Measurements from ENCODE around the gene CACNA1A.
A peak's percentile ranks its signal among the peaks of the same experiment; 100 is the strongest.

The CACNA1A gene

GRCh38 chr19:13164343-13165161, 341.7 kb downstream of the CACNA1A start:
- peaks cover 46% of the 10 kb centered on the region for H3K4me1 Mint-ChIP-seq
- H3K9me3 Mint-ChIP-seq, result no peaks in the 10 kb centered on the region
- no peak for ATAC-seq (ENCODE audit: low read depth)
- H3K27ac Mint-ChIP-seq, result peak overlapping the region; percentile 92
- H3K36me3 Mint-ChIP-seq, result no peaks in the 10 kb centered on the region
- H3K4me3 Mint-ChIP-seq, result peak overlapping the region; percentile 50
- no peak for DNase-seq (ENCODE audit: low spot score in 2 of 2)
- H3K27me3 Mint-ChIP-seq, result no peaks in the 10 kb centered on the region

DNA sequence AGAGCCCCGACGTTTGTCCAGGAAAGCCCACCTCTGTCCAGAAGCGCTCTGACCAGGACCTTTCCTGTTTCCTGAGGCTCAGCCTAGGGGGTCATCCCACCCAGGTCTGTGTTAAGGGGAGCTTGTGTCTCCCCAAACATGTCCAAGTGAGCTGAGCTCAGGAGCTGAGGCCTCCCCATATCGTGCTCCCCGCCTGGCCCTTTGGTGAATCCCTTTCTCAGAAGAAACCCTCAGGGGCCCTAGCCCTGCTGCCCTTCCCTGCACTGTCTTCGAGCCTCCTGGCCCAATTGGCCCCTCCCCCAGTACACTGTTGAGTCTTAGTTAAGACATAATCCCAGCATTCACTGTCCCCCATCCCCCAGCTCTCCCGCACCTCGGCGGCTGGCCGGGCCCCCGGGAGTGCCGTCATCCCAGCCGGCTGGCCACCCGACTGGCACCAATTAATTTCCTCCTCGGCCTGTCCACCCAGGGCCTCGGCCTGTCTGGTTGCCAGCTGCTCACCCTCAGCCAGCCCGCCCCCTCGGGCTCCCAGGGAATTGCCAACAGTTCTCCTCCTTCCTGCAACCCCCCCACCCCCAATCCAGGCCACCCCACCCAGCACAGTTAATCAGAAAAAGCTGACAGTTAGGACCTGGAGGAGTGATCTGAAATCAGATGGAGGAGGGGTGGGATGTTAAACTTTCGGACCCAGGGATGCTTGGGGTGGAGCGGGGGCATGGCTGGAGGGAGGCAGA, 342.5 kb downstream of the CACNA1A start:
- Mint-ChIP-seq H3K27me3 (no peaks in the 10 kb centered on the region), H3K4me3 (peak overlapping the region; percentile 58), H3K4me1 (peaks cover 38% of the 10 kb centered on the region), H3K27ac (peak overlapping the region; percentile 92), H3K36me3 (no peaks in the 10 kb centered on the region), H3K9me3 (no peaks in the 10 kb centered on the region)
- ATAC-seq (ENCODE audit: low read depth) (peak; percentile 19), DNase-seq (ENCODE audit: low spot score in 2 of 2) (peak in 1 of 2 donors; percentile 54)

- H3K9me3 Mint-ChIP-seq, result no peaks in the 10 kb centered on the region
- peak overlapping the region; percentile 92 for H3K27ac Mint-ChIP-seq
- peak overlapping the region; percentile 84 for H3K4me3 Mint-ChIP-seq
- no peaks in the 10 kb centered on the region for H3K36me3 Mint-ChIP-seq
- ATAC-seq (ENCODE audit: low read depth) (peak; percentile 53), DNase-seq (ENCODE audit: low spot score in 2 of 2) (peak; percentile 45 to 59)
- H3K27me3 Mint-ChIP-seq, result no peaks in the 10 kb centered on the region
- peaks cover 44% of the 10 kb centered on the region for H3K4me1 Mint-ChIP-seq
Observed at GRCh38 chr19:13162724-13163608, 343.3 kb downstream of the CACNA1A start.

- no peaks in the 10 kb centered on the region for H3K27me3 Mint-ChIP-seq
- H3K4me3 Mint-ChIP-seq, result no peak overlapping the region
- peaks cover 53% of the 10 kb centered on the region for H3K4me1 Mint-ChIP-seq
- DNase-seq (ENCODE audit: low spot score in 2 of 2), result no peak
- no peaks in the 10 kb centered on the region for H3K9me3 Mint-ChIP-seq
- no peak for ATAC-seq (ENCODE audit: low read depth)
- no peaks in the 10 kb centered on the region for H3K36me3 Mint-ChIP-seq
- H3K27ac Mint-ChIP-seq, result no peak overlapping the region
Observed at GRCh38 chr19:13160557-13160956, 345.7 kb downstream of the CACNA1A start.

DNA sequence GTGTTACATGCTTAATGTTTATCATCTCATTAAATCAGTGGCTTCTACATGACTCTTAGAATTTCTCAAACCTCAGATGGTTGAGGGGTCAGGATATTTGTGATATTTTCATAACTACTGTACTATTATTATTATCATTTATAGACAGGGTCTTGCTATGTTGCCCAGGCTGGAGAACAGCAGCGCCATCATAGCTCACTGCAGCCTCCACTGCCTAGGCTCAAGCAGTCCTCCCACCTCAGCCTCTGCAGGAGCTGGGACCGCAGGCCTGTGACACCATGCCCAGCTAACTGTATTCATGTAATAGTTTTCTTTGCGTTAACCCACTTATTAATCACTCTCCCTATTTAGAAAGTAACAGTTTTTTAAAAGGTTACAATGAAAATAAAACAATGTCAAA, 346.6 kb downstream of the CACNA1A start:
- peaks cover 2% of the 10 kb centered on the region for H3K36me3 Mint-ChIP-seq
- H3K4me3 Mint-ChIP-seq, result no peak overlapping the region
- ATAC-seq (ENCODE audit: low read depth), result no peak
- DNase-seq (ENCODE audit: low spot score in 2 of 2), result no peak
- H3K27me3 Mint-ChIP-seq, result no peaks in the 10 kb centered on the region
- no peaks in the 10 kb centered on the region for H3K9me3 Mint-ChIP-seq
- H3K27ac Mint-ChIP-seq, result peak overlapping the region; percentile 75
- H3K4me1 Mint-ChIP-seq, result peaks cover 48% of the 10 kb centered on the region

Measured in memory B cell (primary cell).